Pancreas (tissue), 10 donors: ENCODE data around the gene CROCC2. TPM values are rescaled to one million over a fixed set of nuclear protein-coding genes. Genes with fewer than 3 reads are reported as not detected.

Source experiments
- ATAC-seq, 4 donors: fragments of 200-7000 bp; cut with Tn5 transposase; one replicate each; pipeline versions ENCODE4 v1.8.0 to v1.9.1; 2020; ENCODE audit warnings: mild to moderate bottlenecking in 4 of 4, moderate library complexity in 4 of 4
- DNase-seq, 6 donors: peaks; one replicate each; pipeline ENCODE4 v3.0.0-alpha.2; 2020
- FAIRE-seq: peaks from 2 replicates; lab custom pipeline; 2012; peaks lifted over from hg19 to GRCh38; lab: Jason Lieb, UNC
- H3K27ac ChIP-seq, 4 donors: fragments of 200-600 bp; sonication (generic); 1 replicate in 3 of 4; 2 replicates in 1 of 4; pipeline versions ENCODE4 v1.5.0 to v1.8.0; 2020
- H3K27me3 ChIP-seq, 4 donors: fragments of 200-600 bp; one replicate each; pipeline ENCODE4 v1.8.0; 2021
- H3K36me3 ChIP-seq, 3 donors: fragments of 200-600 bp; sonication (generic) in 1 of 3; one replicate each; pipeline versions ENCODE4 v1.5.0 to v1.8.0; 2020 to 2021
- H3K4me1 ChIP-seq, 3 donors: fragments of 200-600 bp; one replicate each; pipeline ENCODE4 v1.8.0; 2021
- H3K4me3 ChIP-seq, 4 donors: fragments of 200-600 bp; sonication (generic) in 2 of 4; one replicate each; pipeline versions ENCODE4 v1.5.0 to v1.8.0; 2020 to 2021
- H3K9me3 ChIP-seq, 4 donors: fragments of 200-600 bp; one replicate each; pipeline ENCODE4 v1.8.0; 2021
- WGBS, 2 donors: extraction: QIAGEN DNeasy Blood & Tissue Kit; methylation state at CpG; one replicate each; pipeline ENCODE4 v1.1.7; 2013; 5-methylcytosine and 5-hydroxymethylcytosine counted together
- intact Hi-C, 3 donors: fragments of 100-400 bp; cut with DNase I; formaldehyde crosslinking; loops; one replicate each; pipeline versions ENCODE4 v1.11.1 to v1.14.2; 2022
- polyA plus RNA-seq, 2 donors: library from polyadenylated mRNA; stranded (reverse); fragments of 200-250 nt; gene quantifications; one replicate each; pipeline ENCODE4 v1.2.3, GENCODE V29; 2013
- total RNA-seq, 6 donors: library from RNA; stranded (reverse); fragmentation: NEBNext Ultra II Directional in 4 of 6; extraction: Animal tissue kit (Norgen Biotek cat#: 25700) in 4 of 6; gene quantifications; one replicate each; pipeline versions ENCODE4 v1.2.1 to v1.2.4, GENCODE V29; 2021 to 2023
- TF ChIP-seq, protein P1 (sequence below), 4 donors: fragments of 200-600 bp; sonication (generic) in 3 of 4; IDR thresholded peaks; one replicate each; pipeline versions ENCODE4 v1.5.0 to v1.8.0; 2021; ENCODE audit warnings: antibody characterized with exemption in 4 of 4
- donor health status: healthy with polysubstance abuse.
- donor health status: DM: no; HTN: no; CAD: no; lungs with moderate emphysema.
- donor health status: DM: no; HTN: no; CAD: no.
- donor health status: control.
- donor health status: control.
- donor health status: Bipolar disorder and iron deficiency.
- donor health status: DM: yes; HTN: yes; CAD: no.
- donor health status: DM: no; HTN: no; CAD: no.
- donor health status: DM: no; HTN: no; CAD: no.
- donor health status: DM: yes; HTN: yes; CAD: no.

The CROCC2 gene
- total and polyA plus RNA-seq, 8 donors: 0.04 to 0.05 (median 0.04) TPM; not detected in 5

DNA sequence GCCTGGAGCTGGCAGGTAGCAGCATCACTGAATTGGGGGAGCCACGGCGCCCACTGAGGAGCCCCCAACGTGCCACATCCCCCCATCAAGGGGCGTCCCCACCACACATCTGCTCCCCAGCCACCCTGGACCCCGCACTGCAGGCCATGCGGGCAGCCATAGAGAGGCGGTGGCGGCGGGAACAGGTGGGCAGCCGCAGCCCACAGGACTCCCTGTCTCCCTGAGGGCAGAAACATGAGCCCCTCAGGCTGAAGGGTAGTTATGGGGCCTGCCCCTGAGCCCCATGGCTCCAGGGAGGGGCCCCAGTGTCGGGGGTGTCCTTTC is 26.6 kb downstream of the CROCC2 start:
- Histone ChIP-seq H3K27me3 (no peaks in the 10 kb centered on the region), H3K36me3 (no peaks in the 10 kb centered on the region), H3K4me1 (no peaks in the 10 kb centered on the region), H3K9me3 (no peaks in the 10 kb centered on the region), H3K4me3 (no peak overlapping the region), H3K27ac (no peak overlapping the region)
- TF ChIP-seq, protein P1, sequence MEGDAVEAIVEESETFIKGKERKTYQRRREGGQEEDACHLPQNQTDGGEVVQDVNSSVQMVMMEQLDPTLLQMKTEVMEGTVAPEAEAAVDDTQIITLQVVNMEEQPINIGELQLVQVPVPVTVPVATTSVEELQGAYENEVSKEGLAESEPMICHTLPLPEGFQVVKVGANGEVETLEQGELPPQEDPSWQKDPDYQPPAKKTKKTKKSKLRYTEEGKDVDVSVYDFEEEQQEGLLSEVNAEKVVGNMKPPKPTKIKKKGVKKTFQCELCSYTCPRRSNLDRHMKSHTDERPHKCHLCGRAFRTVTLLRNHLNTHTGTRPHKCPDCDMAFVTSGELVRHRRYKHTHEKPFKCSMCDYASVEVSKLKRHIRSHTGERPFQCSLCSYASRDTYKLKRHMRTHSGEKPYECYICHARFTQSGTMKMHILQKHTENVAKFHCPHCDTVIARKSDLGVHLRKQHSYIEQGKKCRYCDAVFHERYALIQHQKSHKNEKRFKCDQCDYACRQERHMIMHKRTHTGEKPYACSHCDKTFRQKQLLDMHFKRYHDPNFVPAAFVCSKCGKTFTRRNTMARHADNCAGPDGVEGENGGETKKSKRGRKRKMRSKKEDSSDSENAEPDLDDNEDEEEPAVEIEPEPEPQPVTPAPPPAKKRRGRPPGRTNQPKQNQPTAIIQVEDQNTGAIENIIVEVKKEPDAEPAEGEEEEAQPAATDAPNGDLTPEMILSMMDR (IDR thresholded peaks at IDR 0.05): no peak
- WGBS, 2 donors: 69 to 76% methylated on average over 11 of the region's 11 CpGs
- FAIRE-seq: no peak
- ATAC-seq: no peak
- DNase-seq: peak in 4 of 6 donors; percentile 3 to 35 (median 9)
- intact Hi-C loops: no loop called here

DNA sequence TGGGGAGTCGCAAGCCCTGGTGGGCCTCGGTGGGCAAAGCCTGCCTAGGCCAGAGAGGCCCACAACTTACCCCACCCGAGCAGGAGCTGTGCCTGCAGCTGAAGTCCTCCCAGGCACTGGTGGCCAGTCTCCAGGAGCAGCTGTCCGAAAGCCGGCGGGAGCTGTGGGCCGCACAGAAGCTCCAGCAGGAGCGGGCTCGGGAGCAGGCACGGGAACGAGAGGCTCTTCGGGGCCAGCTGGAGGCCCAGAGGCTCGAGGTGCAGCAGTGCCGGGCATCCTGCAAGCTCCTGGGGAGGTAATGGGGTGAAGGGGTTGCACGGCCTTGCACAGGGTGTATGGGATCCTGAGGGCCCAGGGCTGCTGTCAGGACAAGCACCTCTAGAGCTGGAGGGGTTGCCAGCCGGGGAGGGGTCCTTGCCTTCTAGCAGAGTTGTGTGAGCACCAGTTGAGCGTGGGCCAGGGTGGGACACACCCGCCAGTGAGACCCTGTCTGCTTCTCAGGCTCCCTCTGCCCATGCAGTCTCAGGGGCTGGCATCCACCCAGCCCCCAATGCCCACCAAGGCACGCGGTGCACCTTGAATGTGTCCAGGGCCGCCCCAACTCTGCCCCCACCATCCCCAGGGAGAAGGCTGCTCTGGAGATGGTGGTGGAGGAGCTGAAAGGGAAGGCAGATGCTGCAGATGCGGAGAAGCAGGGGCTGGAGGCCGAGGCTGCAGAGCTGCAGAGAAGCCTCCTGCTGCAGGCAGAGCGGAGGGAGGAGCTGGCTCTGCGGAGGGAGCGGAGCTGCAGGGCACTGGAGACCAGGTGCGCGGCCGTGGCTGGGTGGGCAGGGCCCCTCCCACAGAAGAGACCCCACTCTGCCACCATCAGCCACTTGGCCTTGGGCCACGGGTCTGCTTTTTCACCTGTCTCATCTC is 27.2 kb downstream of the CROCC2 start:
- no peak for ATAC-seq
- no peak overlapping the region for H3K4me3 ChIP-seq
- DNase-seq: peak in 5 of 6 donors; percentile 7 to 63 (median 28)
- no peaks in the 10 kb centered on the region for H3K9me3 ChIP-seq
- intact Hi-C loops: no loop called here
- TF ChIP-seq, protein P1 (IDR thresholded peaks at IDR 0.05): no peak
- WGBS, 2 donors: 78 to 79% methylated on average over 27 to 30 of the region's 30 CpGs
- H3K36me3 ChIP-seq: no peaks in the 10 kb centered on the region
- no peak overlapping the region for H3K27ac ChIP-seq
- H3K27me3 ChIP-seq: no peaks in the 10 kb centered on the region
- FAIRE-seq: no peak
- H3K4me1 ChIP-seq: no peaks in the 10 kb centered on the region

DNA sequence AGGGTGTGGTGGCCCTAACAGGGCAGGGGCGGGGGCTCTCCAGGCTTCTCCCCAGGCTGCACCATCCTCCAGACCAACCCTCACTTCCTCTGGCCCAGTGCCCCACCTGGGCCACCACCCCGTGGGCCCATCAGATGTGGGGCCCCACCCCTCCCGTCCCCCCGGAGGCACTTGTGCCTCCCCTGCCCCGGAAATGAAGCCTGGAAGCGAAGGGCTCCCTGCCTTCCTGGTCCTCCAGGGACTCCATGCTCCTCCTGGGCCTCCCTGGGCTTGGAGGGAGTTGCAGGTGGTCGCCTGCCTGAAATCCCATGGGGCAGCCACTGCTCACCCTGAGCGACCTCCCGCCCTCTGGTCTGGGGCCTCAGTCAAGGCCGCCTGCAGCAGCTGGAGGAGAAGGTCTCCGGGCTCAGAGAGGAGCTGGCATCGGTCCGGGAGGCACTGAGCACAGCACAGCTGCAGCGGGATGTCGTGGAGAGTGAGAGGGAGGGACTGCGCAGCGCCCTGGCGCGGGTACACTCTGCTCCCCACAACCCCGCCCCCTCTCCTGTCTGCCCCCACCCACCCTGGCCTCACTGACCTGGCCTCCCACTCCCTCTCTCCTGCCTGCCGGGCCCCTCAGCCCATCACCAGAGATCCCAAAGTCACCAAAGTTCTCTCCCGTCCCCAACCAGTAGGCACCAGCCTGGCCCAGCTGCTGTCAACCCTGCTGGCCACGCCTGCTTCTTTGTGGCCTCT is 28.0 kb downstream of the CROCC2 start:
- no peak overlapping the region for H3K4me3 ChIP-seq
- no peak overlapping the region for H3K27ac ChIP-seq
- H3K9me3 ChIP-seq: no peaks in the 10 kb centered on the region
- FAIRE-seq (no peak), ATAC-seq (no peak), DNase-seq (peak in 5 of 6 donors; percentile 2 to 55 (median 17))
- H3K4me1 ChIP-seq: no peaks in the 10 kb centered on the region
- 63 to 71% methylated on average over 20 to 23 of the region's 23 CpGs for WGBS, 2 donors
- TF ChIP-seq, protein P1 (IDR thresholded peaks at IDR 0.05): no peak
- intact Hi-C loops: no loop called here
- H3K27me3 ChIP-seq: no peaks in the 10 kb centered on the region
- H3K36me3 ChIP-seq: no peaks in the 10 kb centered on the region

DNA sequence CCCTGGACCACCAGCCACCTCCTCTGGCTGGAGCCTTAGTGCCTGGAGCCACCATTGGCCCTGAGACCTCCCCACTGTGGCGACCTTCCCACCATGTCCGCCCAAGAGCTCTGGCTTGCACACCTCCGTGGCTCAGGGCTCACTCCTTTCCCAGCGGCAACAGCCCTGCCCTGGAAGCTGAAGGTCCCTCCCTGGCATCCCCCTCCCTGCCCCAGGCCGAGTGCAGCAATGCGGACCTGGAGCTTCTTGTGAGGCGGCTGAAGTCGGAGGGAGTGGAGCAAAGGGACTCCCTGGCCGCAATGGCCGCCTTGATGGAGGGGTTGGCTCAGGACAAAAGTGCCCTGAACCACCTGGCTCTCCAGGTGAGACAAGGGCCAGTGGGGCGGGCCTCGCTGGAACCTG is 28.6 kb downstream of the CROCC2 start:
- Histone ChIP-seq H3K36me3 (no peaks in the 10 kb centered on the region), H3K9me3 (no peaks in the 10 kb centered on the region), H3K4me3 (no peak overlapping the region), H3K4me1 (no peaks in the 10 kb centered on the region), H3K27me3 (no peaks in the 10 kb centered on the region), H3K27ac (no peak overlapping the region)
- ATAC-seq: no peak
- FAIRE-seq: no peak
- TF ChIP-seq, protein P1 (IDR thresholded peaks at IDR 0.05): no peak
- 86 to 88% methylated on average over 12 of the region's 12 CpGs for WGBS, 2 donors
- intact Hi-C loops: no loop called here
- DNase-seq: peak in 5 of 6 donors; percentile 5 to 66 (median 11)
